GM23248 (cell line): ENCODE results near the gene SPTSSA.
"Not testable (repeated sequence)": the region's sequence is repeated elsewhere in the genome, so short reads cannot be mapped to it uniquely, and the experiment has no call there.

ENCODE experiments used
- EZH2 ChIP-seq: fragments of 200-600 bp; sonication (generic); IDR thresholded peaks from 2 replicates; pipeline ENCODE4 v1.6.1; 2018; ENCODE audit warnings: antibody characterized with exemption, mild to moderate bottlenecking; ENCODE audit not compliant: insufficient read depth, poor library complexity, severe bottlenecking
- EZH2phosphoT487 ChIP-seq: fragments of 200-600 bp; sonication (generic); IDR thresholded peaks from 2 replicates; pipeline ENCODE4 v1.6.1; 2018; ENCODE audit warnings: antibody characterized with exemption, moderate library complexity, mild to moderate bottlenecking, low read depth; ENCODE audit not compliant: insufficient read depth

- not testable (repeated sequence) for TF ChIP-seq EZH2, EZH2phosphoT487
These were observed 42.0 kb upstream of the SPTSSA start for GRCh38 chr14:34504027-34504426.
